Colonic mucosa (tissue), 4 donors: ENCODE measurements around the gene GRM1. TPM values are rescaled to one million over a fixed set of nuclear protein-coding genes. Genes with fewer than 3 reads are reported as not detected.

Experiments used
- DNase-seq: peaks from one replicate; pipeline ENCODE4 v3.0.0-alpha.2; 2020
- H3K27ac ChIP-seq: fragments of 200-600 bp; one replicate; pipeline ENCODE4 v1.8.0; 2021
- H3K27me3 ChIP-seq: fragments of 200-600 bp; one replicate; pipeline ENCODE4 v1.8.0; 2021
- H3K36me3 ChIP-seq: fragments of 200-600 bp; one replicate; pipeline ENCODE4 v1.8.0; 2021
- H3K4me1 ChIP-seq: fragments of 200-600 bp; one replicate; pipeline ENCODE4 v1.8.0; 2021; ENCODE audit warnings: mild to moderate bottlenecking
- H3K4me3 ChIP-seq: fragments of 200-600 bp; one replicate; pipeline ENCODE4 v1.8.0; 2021
- H3K9ac ChIP-seq, 2 donors: one replicate each; pipeline ENCODE4 v1.7.0; 2013; ENCODE audit warnings: control low read depth in 2 of 2, low read depth in 2 of 2, low read length in 2 of 2
- H3K9me3 ChIP-seq: fragments of 200-600 bp; one replicate; pipeline ENCODE4 v1.8.0; 2021
- intact Hi-C: fragments of 100-400 bp; cut with DNase I; formaldehyde crosslinking; loops from one replicate; pipeline ENCODE4 v1.14.1; 2022
- total RNA-seq, 2 donors: library from RNA; stranded (reverse); fragmentation: NEBNext Ultra II Directional in 1 of 2; extraction: Animal tissue kit (Norgen Biotek cat#: 25700) in 1 of 2; gene quantifications; one replicate each; pipeline ENCODE4 v1.2.1, GENCODE V29; 2021
- TF ChIP-seq, protein P1 (sequence below): fragments of 200-600 bp; IDR thresholded peaks from one replicate; pipeline ENCODE4 v1.8.0; 2022; ENCODE audit warnings: antibody characterized with exemption, mild to moderate bottlenecking
- donor health status: healthy.
- donor health status: DM: no; HTN: no; CAD: no.
- donor health status: DM: no; HTN: no; CAD: no.

GRM1 gene
- total RNA-seq, 2 donors from 2014 or later: 0.11 TPM; not detected in 1

DNA sequence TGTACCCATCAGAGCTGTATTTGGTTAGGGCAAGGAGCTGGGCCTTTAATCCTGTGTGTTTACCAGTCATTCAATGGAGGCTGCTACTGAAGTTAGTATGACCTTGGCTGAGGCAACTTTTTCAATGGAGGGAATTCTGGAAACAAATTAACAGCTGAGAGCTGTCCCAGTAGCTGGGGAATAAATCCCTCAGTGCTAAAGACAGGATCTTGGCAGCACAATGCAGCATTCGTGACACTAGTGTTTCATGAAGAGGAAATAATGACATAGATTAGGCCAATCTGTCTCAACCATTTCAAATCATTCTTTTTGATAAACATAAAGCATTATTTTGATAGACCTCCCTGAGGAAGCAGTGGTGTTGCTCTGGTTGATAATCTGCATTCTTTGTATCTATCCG, 42.9 kb downstream of the GRM1 start:
- intact Hi-C loops: no loop called here
- Histone ChIP-seq H3K27me3 (no peaks in the 10 kb centered on the region), H3K9me3 (no peaks in the 10 kb centered on the region), H3K9ac (no peak overlapping the region), H3K36me3 (no peaks in the 10 kb centered on the region), H3K4me1 (no peaks in the 10 kb centered on the region), H3K4me3 (no peak overlapping the region), H3K27ac (no peak overlapping the region)
- DNase-seq: no peak
- TF ChIP-seq, protein P1, sequence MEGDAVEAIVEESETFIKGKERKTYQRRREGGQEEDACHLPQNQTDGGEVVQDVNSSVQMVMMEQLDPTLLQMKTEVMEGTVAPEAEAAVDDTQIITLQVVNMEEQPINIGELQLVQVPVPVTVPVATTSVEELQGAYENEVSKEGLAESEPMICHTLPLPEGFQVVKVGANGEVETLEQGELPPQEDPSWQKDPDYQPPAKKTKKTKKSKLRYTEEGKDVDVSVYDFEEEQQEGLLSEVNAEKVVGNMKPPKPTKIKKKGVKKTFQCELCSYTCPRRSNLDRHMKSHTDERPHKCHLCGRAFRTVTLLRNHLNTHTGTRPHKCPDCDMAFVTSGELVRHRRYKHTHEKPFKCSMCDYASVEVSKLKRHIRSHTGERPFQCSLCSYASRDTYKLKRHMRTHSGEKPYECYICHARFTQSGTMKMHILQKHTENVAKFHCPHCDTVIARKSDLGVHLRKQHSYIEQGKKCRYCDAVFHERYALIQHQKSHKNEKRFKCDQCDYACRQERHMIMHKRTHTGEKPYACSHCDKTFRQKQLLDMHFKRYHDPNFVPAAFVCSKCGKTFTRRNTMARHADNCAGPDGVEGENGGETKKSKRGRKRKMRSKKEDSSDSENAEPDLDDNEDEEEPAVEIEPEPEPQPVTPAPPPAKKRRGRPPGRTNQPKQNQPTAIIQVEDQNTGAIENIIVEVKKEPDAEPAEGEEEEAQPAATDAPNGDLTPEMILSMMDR: no peak

DNA sequence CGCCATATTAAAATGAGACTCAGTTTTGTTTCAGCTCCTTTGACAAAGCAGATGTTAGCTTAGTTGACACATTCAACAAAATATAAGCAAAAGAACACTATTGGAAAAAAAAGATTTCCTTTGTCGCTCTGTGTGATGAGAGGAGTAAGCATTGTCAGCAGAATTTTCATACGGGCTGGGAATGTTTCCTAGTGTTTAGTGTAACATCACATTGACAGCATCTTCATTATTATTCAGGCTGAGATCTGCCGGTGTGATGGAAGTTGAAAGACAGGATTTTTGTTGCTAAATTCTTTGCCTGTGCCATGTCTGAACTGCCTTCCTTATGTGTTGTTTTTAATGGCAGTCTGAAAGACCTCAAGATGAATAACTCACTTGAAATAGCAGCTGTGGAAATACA, 49.1 kb downstream of the GRM1 start:
- no peaks in the 10 kb centered on the region for H3K4me1 ChIP-seq
- DNase-seq: no peak
- no peak overlapping the region for H3K27ac ChIP-seq
- H3K9me3 ChIP-seq: no peaks in the 10 kb centered on the region
- no peaks in the 10 kb centered on the region for H3K27me3 ChIP-seq
- H3K4me3 ChIP-seq: no peak overlapping the region
- TF ChIP-seq, protein P1: no peak
- H3K9ac ChIP-seq: no peak overlapping the region
- intact Hi-C loops: no loop called here
- H3K36me3 ChIP-seq: no peaks in the 10 kb centered on the region

DNA sequence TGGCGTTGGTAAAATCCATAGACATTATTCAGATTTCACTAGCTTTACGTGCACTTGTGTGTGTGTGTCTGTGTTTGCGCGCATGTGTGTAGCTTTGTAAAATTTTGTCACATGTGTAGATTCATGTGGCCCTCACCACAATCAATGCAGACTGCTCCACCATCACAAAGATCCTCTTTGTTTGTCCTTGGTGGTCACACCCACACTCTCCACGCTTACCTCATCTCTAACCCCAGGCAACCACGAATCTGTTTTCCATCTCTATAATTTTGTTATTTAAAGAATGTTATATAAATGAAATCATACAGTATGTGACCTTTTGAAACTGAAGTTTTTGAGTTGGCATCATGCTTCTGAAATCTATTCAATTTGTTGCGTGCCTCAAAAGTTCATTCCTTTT, 58.5 kb downstream of the GRM1 start:
- no peak for DNase-seq
- H3K9me3 ChIP-seq: no peaks in the 10 kb centered on the region
- no peaks in the 10 kb centered on the region for H3K36me3 ChIP-seq
- intact Hi-C loops: no loop called here
- H3K4me3 ChIP-seq: no peak overlapping the region
- no peaks in the 10 kb centered on the region for H3K27me3 ChIP-seq
- no peaks in the 10 kb centered on the region for H3K4me1 ChIP-seq
- TF ChIP-seq, protein P1: no peak
- no peak overlapping the region for H3K9ac ChIP-seq
- H3K27ac ChIP-seq: no peak overlapping the region

DNA sequence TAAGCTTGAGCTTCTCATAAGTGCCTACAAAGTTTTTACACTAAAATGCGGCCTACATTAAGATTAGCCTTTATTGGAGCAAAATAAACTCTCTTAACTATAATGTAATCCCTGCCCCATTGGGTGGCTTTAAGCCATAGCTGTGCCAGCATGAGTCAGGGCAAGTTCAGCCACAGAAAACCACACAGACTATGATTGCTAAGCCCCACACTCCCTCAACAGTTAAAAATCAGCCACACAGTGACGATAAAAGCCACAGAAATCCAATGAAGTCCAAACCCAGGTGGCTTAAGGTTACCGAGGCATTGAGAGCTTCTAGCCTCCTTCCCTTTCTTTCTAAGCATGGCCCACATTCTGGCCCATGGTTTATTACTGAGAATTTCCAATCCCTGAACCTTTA, 61.6 kb downstream of the GRM1 start:
- no peaks in the 10 kb centered on the region for H3K36me3 ChIP-seq
- no peaks in the 10 kb centered on the region for H3K27me3 ChIP-seq
- intact Hi-C loops: no loop called here
- TF ChIP-seq, protein P1: no peak
- H3K9me3 ChIP-seq: no peaks in the 10 kb centered on the region
- no peak overlapping the region for H3K4me3 ChIP-seq
- H3K27ac ChIP-seq: no peak overlapping the region
- H3K4me1 ChIP-seq: no peaks in the 10 kb centered on the region
- no peak for DNase-seq
- H3K9ac ChIP-seq: no peak overlapping the region

DNA sequence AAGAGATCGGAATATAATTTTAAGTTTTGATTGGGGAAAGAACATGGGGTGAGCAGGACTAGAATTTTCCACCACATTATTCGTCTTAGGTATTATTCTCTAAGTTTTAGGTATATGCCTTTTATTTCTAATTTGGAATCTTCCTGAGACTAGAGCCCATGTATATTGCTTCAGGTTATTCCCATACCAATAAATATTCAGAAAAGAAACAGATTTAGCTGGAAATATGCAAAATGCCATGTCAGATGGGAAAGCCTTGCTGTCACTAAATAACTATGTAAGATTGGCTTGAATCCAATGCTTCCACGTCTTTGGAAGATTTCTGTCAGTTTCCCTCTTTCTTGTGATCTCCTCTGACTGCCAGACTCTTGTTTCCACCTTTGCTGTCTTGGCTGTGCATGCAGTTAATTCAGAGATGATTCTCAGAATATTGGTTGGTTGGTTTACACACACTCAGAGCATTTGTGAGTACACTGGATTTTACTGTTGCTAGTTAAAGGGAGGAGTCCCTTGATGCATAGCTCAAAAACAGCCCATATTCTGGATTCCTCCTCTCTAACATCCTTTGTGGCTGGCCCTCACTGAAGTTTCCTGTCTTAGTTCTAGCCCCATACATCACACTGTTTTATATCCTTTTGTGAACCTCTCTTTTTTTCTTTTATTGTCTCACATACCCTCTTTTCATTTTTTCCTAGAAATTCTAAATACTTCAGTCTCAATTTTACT, 64.3 kb downstream of the GRM1 start:
- no peaks in the 10 kb centered on the region for H3K4me1 ChIP-seq
- no peak for DNase-seq
- H3K9me3 ChIP-seq: no peaks in the 10 kb centered on the region
- intact Hi-C loops: no loop called here
- H3K27ac ChIP-seq: no peak overlapping the region
- no peaks in the 10 kb centered on the region for H3K27me3 ChIP-seq
- H3K9ac ChIP-seq: no peak overlapping the region
- TF ChIP-seq, protein P1: no peak
- H3K36me3 ChIP-seq: no peaks in the 10 kb centered on the region
- no peak overlapping the region for H3K4me3 ChIP-seq
